IPS-NIHi11 (cell line): Measurements from ENCODE around the gene TMEM213.

Experiments
- DNase-seq: peaks from one replicate; pipeline ENCODE4 v3.0.0; 2012; ENCODE audit warnings: mixed read lengths, low spot score

TMEM213 gene

GRCh38 chr7:138875794-138876193 lies 78.0 kb downstream of the TMEM213 start:
- DNase-seq, result no peak

- no peak for DNase-seq
These were observed 78.5 kb downstream of the TMEM213 start for GRCh38 chr7:138876326-138876725.

GRCh38 chr7:138878051-138878450 lies 80.3 kb downstream of the TMEM213 start:
- no peak for DNase-seq

- DNase-seq, result no peak
These were observed 81.1 kb downstream of the TMEM213 start for GRCh38 chr7:138878856-138879255.

GRCh38 chr7:138879356-138879755 lies 81.6 kb downstream of the TMEM213 start:
- DNase-seq, result no peak

GRCh38 chr7:138880881-138881578 lies 83.2 kb downstream of the TMEM213 start:
- DNase-seq, result no peak

- no peak for DNase-seq
These were observed 83.9 kb downstream of the TMEM213 start for GRCh38 chr7:138881579-138882188.

GRCh38 chr7:138882249-138882648 lies 84.5 kb downstream of the TMEM213 start:
- no peak for DNase-seq

GRCh38 chr7:138885383-138886147 lies 87.8 kb downstream of the TMEM213 start:
- DNase-seq, result no peak

GRCh38 chr7:138886501-138886917 lies 88.7 kb downstream of the TMEM213 start:
- no peak for DNase-seq

GRCh38 chr7:138887085-138887710 lies 89.4 kb downstream of the TMEM213 start:
- DNase-seq, result no peak
